Skeletal muscle tissue (tissue), 4 donors: ENCODE measurements around the gene GRPEL1. TPM values are rescaled to one million over a fixed set of nuclear protein-coding genes. Genes with fewer than 3 reads are reported as not detected.

Experiments used
- H3K27ac ChIP-seq: one replicate; pipeline ENCODE4 v1.7.0; 2013; ENCODE audit warnings: mild to moderate bottlenecking, low read depth, low read length, inconsistent platforms
- H3K27me3 ChIP-seq, 3 donors: one replicate each; pipeline ENCODE4 v1.7.0; 2013; ENCODE audit warnings: low read length in 3 of 3; ENCODE audit not compliant: control insufficient read depth in 3 of 3, insufficient read depth in 3 of 3
- H3K36me3 ChIP-seq, 3 donors: one replicate each; pipeline ENCODE4 v1.7.0; 2013; ENCODE audit warnings: low read length in 3 of 3; ENCODE audit not compliant: control insufficient read depth in 3 of 3, insufficient read depth in 3 of 3
- H3K4me1 ChIP-seq, 3 donors: one replicate each; pipeline ENCODE4 v1.7.0; 2013; ENCODE audit warnings: low read length in 3 of 3, mild to moderate bottlenecking in 3 of 3; ENCODE audit not compliant: control insufficient read depth in 3 of 3, insufficient read depth in 3 of 3
- H3K4me3 ChIP-seq, 3 donors: one replicate each; pipeline ENCODE4 v1.7.0; 2013; ENCODE audit warnings: low read length in 3 of 3
- H3K9ac ChIP-seq, 3 donors: one replicate each; pipeline ENCODE4 v1.7.0; 2013; ENCODE audit warnings: low read length in 3 of 3, mild to moderate bottlenecking in 3 of 3, moderate library complexity in 2 of 3, low read depth in 1 of 3
- H3K9me3 ChIP-seq, 3 donors: one replicate each; pipeline ENCODE4 v1.7.0; 2013; ENCODE audit warnings: low read length in 3 of 3; ENCODE audit not compliant: control insufficient read depth in 3 of 3
- total RNA-seq: library from RNA; depleted of rRNA; stranded (reverse); fragments of >200 nt; gene quantifications from one replicate; pipeline ENCODE4 v1.2.3, GENCODE V29; 2014
- donor health status: Osteomylitis.

Gene GRPEL1
- 19.3 TPM for total RNA-seq

DNA sequence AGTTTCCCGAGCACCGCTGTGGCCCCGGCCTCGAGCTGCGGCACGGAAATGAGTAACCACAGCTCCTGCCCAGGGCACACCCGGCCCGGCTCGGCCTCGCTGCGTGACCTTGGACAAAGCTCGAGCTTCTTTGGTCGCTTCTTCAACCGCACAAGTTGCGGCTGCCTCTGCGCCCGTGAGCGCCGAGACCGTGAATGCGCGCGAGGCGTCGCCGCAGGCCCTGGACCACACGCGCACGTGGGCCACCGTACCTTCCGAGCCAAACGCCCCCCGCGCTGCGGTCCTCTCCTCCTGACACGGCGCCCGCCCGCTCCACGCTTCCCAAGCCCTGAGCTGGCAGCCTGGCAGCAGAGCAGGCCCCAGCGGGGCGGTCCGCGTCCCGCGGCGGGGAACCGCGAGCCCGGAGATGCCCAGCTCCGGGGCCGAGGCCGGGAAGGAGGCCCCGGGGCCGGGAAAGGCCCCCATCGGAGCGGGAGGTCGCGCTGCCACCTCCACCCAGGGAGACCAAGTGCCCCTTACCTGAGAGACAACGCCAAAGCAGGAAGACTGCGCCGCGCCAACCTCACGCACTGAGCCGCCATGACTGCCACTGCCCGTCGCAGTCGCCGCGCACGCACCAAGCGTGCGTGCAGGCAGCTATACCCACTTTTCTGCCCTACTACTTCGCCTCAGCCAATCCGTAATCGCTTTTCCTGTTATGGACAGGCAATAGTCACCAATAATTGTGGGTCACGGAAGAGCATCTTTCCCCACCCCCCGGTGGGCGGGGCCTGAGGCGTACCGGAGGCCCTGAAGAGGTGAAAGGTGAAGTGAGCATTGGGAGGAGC lies at the start of gene GRPEL1:
TSS of gene GRPEL1 (minus strand) at position 613 of the 827 bp plus-strand sequence. CDS start at position 581, 32 bp downstream.
- no peaks in the 10 kb centered on the region for H3K9me3 ChIP-seq
- H3K4me3 ChIP-seq = peak within 1 kb of the TSS; percentile 86 to 95 (median 91)
- H3K4me1 ChIP-seq = peaks cover 22 to 37% (median 25%) of the 10 kb centered on the region in 3 donors
- H3K27ac ChIP-seq = peak within 1 kb of the TSS; percentile 88
- no peaks in the 10 kb centered on the region for H3K27me3 ChIP-seq
- H3K9ac ChIP-seq = peak within 1 kb of the TSS; percentile 89 to 96 (median 90)
- H3K36me3 ChIP-seq = peaks cover 11 to 18% (median 15%) of the 10 kb centered on the region in 3 donors

DNA sequence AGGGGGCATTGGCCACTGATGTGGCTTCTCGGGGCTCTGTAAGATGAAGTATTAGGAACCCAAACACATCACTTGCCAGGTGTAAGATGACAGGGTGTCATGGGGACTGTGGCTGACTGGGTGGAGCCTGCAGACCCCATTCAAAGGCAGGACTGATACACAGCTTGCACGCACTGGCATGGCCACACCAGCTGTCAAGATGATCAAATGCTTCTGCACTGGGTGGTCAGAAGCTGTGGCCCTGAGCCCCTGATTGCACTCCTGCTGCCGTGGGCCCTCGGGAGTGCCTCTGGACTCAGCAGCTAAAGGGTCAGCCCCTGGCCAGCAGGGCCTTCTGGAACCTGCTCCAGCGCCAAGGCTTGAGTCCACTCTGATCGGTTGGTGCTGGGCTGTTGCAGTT lies 48.8 kb upstream of the GRPEL1 start:
- Histone ChIP-seq H3K4me3 (no peak overlapping the region), H3K27ac (no peak overlapping the region), H3K27me3 (peaks cover 0 to 13% (median 5%) of the 10 kb centered on the region in 3 donors), H3K36me3 (no peaks in the 10 kb centered on the region), H3K9me3 (no peaks in the 10 kb centered on the region), H3K9ac (no peak overlapping the region), H3K4me1 (peaks cover 0 to 5% (median 2%) of the 10 kb centered on the region in 3 donors)

GRCh38 chr4:7115557-7116340 lies 47.9 kb upstream of the GRPEL1 start:
- Histone ChIP-seq H3K36me3 (no peaks in the 10 kb centered on the region), H3K27me3 (peaks cover 0 to 16% (median 5%) of the 10 kb centered on the region in 3 donors), H3K9ac (no peak overlapping the region), H3K4me1 (peaks cover 0 to under 1% (median 0%) of the 10 kb centered on the region in 3 donors), H3K9me3 (no peaks in the 10 kb centered on the region), H3K4me3 (no peak overlapping the region), H3K27ac (no peak overlapping the region)

DNA sequence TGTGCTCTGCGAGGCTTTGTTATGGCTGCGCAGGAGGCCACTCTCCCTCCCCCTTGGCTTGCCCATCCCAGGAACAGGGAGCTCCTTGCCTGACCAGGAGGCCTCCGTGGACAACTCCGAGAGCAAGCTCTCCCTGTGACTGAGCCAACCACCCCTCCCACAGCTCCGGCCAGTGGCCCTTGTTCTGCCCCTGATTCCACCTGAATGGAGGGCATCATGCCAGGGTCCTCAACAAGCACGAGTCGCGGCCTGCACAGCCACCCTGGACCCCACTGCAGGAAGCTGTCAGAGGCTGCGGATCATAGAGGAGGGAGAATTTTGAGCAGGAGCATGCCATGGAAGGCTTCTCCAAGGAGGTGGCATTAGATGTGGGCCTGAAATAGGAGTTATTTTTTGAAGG lies 44.8 kb upstream of the GRPEL1 start:
- Histone ChIP-seq H3K4me1 (no peaks in the 10 kb centered on the region), H3K9me3 (no peaks in the 10 kb centered on the region), H3K36me3 (no peaks in the 10 kb centered on the region), H3K27me3 (peaks cover 0 to 12% (median 8%) of the 10 kb centered on the region in 3 donors), H3K27ac (no peak overlapping the region), H3K4me3 (no peak overlapping the region), H3K9ac (no peak overlapping the region)

DNA sequence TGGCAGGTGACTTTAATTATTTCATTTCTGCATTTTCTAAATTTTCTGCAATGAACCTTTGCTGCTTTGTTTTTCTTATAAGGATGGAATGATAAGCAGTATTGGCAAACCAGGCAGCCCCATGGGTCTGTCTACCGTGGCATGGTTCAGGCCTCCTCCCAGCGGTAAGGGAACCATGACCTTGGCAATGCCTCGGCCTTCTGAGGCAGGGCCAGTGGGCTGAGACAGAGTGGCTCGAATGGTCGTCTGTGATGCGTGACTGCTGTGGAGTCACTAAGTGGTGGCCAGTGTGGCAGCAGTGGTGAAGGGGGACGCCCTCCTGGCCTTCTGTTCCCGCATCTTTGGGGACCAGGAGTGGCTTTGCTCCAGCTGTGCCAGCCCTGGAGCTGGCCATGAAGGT lies 43.6 kb upstream of the GRPEL1 start:
- no peak overlapping the region for H3K9ac ChIP-seq
- H3K27me3 ChIP-seq = peaks cover 0 to 11% (median 8%) of the 10 kb centered on the region in 3 donors
- H3K4me3 ChIP-seq = no peak overlapping the region
- H3K27ac ChIP-seq = no peak overlapping the region
- H3K4me1 ChIP-seq = no peaks in the 10 kb centered on the region
- no peaks in the 10 kb centered on the region for H3K36me3 ChIP-seq
- no peaks in the 10 kb centered on the region for H3K9me3 ChIP-seq

DNA sequence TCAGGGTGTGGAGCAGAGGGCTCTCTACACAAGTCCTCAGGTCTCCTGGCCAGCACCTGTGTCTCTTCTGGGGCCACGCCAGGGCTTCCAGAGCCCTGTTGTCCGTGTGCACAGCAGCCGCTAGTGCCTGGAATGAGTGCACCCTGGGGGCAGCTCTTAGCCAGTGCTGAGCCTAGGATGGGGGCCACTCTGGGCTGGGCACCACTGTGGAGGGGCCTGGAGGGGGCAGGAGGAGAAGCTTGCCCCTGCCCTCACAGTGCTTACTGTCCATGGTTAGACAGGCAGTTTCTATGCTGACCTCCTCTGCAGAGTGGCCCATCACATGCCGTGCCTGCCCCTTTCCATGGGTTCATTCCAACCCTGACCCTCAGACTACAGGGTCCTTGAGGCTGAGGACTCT lies 42.7 kb upstream of the GRPEL1 start:
- Histone ChIP-seq H3K27ac (no peak overlapping the region), H3K9me3 (no peaks in the 10 kb centered on the region), H3K9ac (no peak overlapping the region), H3K4me1 (no peaks in the 10 kb centered on the region), H3K4me3 (no peak overlapping the region), H3K27me3 (peaks cover 0 to 4% (median 4%) of the 10 kb centered on the region in 3 donors), H3K36me3 (no peaks in the 10 kb centered on the region)

DNA sequence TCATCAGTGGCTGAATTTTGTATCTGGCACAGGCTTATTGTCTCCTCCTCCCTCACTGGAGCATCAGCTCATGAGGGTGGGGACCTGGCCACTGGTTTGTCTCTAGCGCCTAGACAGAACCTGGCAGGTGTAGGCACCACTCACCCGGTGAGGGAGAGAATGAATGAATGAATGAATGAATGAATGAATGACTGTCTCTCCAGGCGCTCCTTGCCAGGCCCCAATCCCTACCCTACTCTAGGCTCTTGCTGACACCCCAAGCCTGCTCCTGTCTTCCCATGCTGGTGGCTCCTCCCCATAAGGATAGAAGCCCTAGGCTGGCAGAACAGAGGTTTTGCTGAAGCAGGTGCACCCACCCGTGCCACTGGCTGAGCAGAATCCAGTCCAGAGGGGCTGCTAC lies 41.3 kb upstream of the GRPEL1 start:
- Histone ChIP-seq H3K36me3 (no peaks in the 10 kb centered on the region), H3K4me1 (peaks cover 0 to 2% (median under 1%) of the 10 kb centered on the region in 3 donors), H3K27me3 (peaks cover 0 to 4% (median 3%) of the 10 kb centered on the region in 3 donors), H3K4me3 (no peak overlapping the region), H3K27ac (no peak overlapping the region), H3K9ac (no peak overlapping the region), H3K9me3 (no peaks in the 10 kb centered on the region)

GRCh38 chr4:7108660-7109059 lies 40.8 kb upstream of the GRPEL1 start:
- no peak overlapping the region for H3K4me3 ChIP-seq
- no peak overlapping the region for H3K27ac ChIP-seq
- H3K27me3 ChIP-seq = peaks cover 0 to 4% (median 3%) of the 10 kb centered on the region in 3 donors
- no peaks in the 10 kb centered on the region for H3K9me3 ChIP-seq
- no peak overlapping the region for H3K9ac ChIP-seq
- no peaks in the 10 kb centered on the region for H3K36me3 ChIP-seq
- H3K4me1 ChIP-seq = peaks cover 4 to 7% (median 6%) of the 10 kb centered on the region in 3 donors

- peaks cover 0 to 4% (median 3%) of the 10 kb centered on the region in 3 donors for H3K27me3 ChIP-seq
- H3K4me3 ChIP-seq = no peak overlapping the region
- no peak overlapping the region for H3K27ac ChIP-seq
- H3K9me3 ChIP-seq = no peaks in the 10 kb centered on the region
- H3K9ac ChIP-seq = no peak overlapping the region
- no peaks in the 10 kb centered on the region for H3K36me3 ChIP-seq
- peaks cover 7 to 11% (median 9%) of the 10 kb centered on the region in 3 donors for H3K4me1 ChIP-seq
These were observed 40.3 kb upstream of the GRPEL1 start for GRCh38 chr4:7108046-7108625.
